22Rv1 (cell line): ENCODE results near the gene ARL5C.

Experiments
- ZFX ChIP-seq: fragments of 450-650 bp; IDR thresholded peaks from 2 replicates; pipeline ENCODE4 v1.6.1; 2017; ENCODE audit warnings: antibody characterized with exemption, borderline replicate concordance
- TF ChIP-seq, protein P1 (sequence below): fragments of 450-650 bp; IDR thresholded peaks from 2 replicates; pipeline ENCODE4 v1.5.1; 2017; ENCODE audit warnings: mild to moderate bottlenecking

DNA sequence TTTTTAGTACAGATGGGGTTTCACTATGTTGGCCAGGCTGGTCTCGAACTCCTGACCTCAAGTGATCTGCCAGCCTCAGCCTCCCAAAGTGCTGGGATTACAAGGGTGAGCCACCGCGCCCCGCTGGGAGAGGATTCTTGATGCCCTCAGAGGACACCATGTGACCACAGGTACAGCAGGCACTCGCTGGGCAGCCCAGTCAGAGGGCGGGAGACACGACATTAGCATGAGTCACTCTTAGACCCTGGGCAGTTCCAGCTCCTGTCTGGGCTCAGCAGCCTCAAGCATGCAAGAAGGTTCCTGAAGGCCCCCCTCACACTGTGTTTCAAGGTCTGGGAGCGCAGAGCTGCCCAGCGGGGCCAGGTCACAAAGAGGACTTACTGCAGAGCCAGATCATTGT, 47.9 kb upstream of the ARL5C start:
- TF ChIP-seq, protein P1, sequence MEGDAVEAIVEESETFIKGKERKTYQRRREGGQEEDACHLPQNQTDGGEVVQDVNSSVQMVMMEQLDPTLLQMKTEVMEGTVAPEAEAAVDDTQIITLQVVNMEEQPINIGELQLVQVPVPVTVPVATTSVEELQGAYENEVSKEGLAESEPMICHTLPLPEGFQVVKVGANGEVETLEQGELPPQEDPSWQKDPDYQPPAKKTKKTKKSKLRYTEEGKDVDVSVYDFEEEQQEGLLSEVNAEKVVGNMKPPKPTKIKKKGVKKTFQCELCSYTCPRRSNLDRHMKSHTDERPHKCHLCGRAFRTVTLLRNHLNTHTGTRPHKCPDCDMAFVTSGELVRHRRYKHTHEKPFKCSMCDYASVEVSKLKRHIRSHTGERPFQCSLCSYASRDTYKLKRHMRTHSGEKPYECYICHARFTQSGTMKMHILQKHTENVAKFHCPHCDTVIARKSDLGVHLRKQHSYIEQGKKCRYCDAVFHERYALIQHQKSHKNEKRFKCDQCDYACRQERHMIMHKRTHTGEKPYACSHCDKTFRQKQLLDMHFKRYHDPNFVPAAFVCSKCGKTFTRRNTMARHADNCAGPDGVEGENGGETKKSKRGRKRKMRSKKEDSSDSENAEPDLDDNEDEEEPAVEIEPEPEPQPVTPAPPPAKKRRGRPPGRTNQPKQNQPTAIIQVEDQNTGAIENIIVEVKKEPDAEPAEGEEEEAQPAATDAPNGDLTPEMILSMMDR: no peak
- no peak for TF ChIP-seq ZFX
